NCI-H446 treated with DMSO at 0.1 percent for 48 hours (cell line): ENCODE measurements around the gene DOCK6.

Experiments used
- DNase-seq: peaks from one replicate; lab custom pipeline; 2025; lab: John Stamatoyannopoulos, UW

Gene DOCK6

DNA sequence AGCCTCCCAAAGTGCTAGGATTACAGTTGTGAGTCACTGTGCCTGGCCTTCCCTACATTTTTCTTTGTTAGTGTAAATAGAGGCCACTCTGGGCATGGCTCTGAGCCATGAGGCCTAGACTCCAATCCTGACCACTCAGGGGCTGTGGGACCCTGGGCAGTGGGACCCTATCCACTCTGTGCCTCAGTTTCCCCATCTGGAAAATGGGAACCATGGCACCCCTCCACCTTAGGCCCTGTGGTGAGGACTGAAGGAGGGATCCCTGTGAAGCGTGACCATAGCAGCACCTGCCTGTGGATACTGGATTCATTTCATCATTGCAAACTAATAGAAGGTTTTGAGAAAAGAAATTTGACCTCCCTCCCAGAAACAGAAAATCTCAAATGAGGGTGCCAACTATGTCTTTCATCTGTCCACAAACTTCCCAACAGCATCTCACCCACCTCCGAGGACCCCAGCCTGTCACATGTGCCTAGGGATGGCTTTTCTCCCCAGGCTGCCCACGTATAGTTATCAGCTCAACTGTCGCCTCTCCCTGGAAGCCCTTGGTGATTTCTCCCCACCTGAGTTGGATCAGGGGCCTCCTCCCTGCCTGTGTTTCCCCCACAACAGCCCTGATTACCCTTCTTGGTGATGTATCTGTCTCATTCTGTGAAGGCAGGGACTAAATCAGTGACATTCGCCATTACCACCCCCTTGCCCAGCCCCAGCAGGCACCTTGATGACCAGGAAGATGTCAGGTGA, 17.3 kb downstream of the DOCK6 start:
- no peak for DNase-seq

DNA sequence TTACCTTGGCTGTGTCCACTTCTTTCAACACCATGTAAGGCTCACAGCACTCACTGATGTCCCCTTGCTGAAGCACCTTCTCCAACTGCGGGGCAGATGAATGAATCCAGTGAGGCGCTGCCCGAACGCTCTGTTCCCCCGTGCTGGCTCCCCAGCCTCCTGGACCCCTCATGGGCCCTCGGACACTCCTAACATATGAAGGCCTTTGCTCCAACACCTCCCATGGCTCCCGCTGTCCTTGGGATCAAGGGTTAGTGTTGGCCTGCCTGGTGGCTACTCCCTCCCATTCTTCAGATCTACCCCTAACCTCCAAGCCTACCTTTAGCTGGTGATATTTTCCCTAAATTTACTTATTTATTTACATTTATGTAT, 18.5 kb downstream of the DOCK6 start:
- DNase-seq, result no peak

DNA sequence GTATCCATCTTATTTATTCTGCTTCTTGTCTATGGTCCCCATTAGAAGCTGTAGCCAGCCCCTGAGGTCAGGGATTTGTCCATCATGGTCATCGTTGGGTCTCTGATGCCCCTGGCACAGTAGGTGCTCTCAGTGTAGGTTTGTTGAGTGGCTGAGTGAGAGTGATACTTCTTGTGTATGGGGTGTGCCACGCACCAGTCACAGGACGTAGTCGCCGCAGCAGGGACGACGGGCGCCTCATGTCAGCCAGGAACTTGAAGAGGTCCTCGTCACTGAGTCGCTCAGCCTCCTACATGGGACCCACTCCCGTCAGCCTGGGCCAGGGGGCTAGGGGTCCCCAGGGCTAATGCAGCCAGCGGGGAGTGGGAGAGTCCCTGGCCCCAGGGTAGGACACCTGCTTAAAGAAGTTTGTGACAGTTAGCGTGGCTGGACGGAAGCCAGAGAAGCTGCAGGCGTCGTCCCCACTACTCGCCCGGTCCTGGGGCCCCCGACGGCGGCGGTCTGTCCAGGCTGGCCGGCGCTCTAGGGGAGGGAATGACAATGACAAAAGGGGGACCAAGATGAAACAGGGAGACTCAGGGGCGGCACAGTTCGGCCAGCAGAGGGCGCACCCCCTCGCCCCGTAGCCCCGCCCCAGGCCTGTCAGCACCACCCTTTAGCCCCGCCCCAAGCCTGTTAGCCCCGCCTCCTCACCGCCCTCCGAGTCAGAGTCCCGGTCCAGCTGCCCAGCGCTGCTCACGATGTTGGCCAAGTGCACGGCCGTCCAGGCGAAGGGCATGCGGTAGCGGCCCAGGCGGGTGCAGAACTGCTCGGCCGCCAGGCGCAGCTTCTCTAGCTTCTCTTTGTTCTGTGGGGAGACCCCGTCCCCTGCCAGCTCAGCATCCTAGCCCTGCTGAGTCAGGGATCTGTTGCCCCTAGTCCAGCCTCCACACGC, 19.2 kb downstream of the DOCK6 start:
- no peak for DNase-seq

DNA sequence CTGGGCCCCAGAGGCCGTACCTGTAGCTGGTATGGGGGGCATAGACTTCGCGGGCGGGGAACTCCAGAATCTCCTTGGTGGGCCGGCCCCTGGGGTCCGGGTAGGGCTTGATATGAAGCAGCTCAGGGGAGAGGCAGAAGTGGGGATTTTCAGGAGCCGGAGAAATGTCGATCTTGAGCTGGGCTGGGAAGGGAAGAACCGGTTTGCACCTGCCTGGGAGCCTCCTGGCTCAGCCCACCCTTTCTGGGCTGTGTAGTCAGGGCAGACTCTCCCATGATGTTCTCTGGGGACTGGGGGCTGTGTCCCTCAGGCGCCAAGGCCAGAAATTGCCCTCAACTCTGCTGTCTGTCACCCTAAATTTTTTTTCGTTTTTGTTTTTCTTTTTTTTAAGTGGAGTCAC, 20.3 kb downstream of the DOCK6 start:
- DNase-seq, result no peak

DNA sequence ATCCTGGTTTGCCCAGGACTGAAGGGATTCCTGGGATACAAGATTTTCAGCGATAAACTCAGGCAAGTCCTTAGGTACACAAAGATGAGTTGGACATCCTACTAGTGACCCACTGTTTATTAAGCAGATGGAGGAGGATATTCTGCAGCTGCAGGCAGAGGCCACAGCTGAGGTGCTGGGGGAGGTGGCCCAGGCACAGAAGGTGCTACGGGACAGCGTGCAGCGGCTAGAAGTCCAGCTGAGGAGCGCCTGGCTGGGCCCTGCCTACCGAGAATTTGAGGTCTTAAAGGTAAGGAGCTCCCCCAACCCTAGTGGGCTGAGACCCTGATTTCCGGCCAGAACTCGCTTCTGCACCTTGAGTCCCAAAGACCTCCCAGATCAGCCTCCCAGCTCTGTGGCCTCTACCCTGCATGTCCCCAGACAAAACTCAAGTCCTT, 22.3 kb downstream of the DOCK6 start:
- no peak for DNase-seq

DNA sequence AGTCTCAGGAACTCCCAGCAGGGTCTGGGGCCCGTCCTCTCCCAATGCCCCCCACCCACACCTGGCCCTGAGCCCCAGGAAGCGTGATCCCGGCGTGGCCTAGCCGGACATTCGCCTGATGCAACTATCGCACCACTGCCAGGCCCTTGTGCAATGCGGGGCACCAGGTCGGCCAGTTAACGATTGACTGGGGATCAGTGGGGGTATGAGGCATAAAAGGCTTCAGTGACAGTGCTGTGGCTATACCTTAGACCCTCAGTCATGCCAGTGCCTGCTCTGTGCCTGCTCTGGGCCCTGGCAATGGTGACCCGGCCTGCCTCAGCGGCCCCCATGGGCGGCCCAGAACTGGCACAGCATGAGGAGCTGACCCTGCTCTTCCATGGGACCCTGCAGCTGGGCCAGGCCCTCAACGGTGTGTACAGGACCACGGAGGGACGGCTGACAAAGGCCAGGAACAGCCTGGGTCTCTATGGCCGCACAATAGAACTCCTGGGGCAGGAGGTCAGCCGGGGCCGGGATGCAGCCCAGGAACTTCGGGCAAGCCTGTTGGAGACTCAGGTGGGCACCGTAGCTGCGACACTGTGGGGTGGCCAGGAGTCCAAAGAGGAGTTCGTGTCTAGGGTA, 22.8 kb downstream of the DOCK6 start, which contains the start of gene ANGPTL8:
TSS of gene ANGPTL8 (plus strand) at position 243 of the 624 bp plus-strand sequence. CDS start at position 262, 19 bp downstream.
- DNase-seq, result no peak

DNA sequence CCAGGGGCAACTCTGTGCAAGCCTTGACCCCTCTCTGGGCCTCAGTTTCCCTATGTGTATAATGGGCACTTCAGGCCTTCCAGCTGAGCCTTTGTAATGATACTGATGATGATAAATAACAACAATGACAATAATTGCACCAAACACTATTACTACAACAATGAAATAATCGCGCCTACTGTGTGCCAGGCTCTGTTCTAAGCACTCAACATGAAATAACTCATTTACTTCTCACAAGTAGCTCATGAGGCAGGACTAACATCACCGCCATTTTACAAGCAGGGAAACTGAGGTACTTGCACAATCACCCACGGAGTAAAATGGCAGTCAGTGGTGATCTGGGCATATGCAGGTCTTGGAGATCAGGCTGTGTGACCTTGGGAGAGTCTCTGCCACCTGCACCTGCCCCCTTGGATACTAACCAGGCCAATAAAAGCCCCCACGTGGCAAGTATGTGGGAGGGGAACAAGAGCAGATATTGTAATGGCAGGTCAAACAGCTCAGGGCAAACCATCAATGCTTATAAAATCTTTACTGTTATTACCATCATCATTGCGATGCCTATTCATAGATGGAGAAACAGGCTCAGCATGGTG, 23.4 kb downstream of the DOCK6 start:
- DNase-seq, result no peak

DNA sequence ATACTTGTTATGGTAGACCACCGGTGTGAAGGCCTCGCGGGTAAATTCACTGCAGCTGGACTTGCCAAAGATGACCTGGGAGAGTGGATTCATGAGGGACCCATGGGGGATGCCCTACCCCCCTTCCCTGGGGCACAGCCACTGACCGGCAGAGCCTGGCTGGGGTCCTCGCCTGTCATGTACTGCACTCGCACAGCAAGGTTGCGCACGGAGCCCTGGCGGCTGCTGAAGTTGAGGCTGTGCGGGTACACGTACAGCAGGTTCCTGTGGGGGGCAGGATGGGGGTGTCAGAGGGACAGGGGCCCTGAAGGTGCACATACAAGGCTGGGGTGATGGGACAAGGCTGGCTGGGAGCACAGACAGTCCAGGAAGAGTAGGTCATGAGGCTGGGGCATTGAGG, 24.3 kb downstream of the DOCK6 start:
- DNase-seq, result no peak

DNA sequence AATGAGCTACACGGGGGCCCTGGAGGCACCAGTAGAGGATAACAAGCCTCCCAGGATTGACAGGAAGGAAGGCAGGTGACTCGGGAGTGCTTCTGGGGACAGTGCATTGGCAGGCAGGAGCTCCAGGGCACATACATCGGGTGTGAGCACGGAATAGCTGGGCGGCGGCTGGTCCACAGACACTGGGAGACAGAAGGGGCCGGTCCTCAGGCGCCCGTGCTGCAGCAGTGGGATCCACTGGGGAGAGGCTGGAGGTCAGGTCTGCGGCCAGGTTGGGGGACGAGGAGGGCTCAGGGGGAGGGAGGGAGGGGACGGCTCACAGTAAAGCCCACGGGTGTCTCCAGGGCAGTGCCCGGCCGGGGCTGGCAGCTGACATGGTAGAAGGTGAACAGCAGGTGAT, 25.0 kb downstream of the DOCK6 start:
- DNase-seq, result no peak

DNA sequence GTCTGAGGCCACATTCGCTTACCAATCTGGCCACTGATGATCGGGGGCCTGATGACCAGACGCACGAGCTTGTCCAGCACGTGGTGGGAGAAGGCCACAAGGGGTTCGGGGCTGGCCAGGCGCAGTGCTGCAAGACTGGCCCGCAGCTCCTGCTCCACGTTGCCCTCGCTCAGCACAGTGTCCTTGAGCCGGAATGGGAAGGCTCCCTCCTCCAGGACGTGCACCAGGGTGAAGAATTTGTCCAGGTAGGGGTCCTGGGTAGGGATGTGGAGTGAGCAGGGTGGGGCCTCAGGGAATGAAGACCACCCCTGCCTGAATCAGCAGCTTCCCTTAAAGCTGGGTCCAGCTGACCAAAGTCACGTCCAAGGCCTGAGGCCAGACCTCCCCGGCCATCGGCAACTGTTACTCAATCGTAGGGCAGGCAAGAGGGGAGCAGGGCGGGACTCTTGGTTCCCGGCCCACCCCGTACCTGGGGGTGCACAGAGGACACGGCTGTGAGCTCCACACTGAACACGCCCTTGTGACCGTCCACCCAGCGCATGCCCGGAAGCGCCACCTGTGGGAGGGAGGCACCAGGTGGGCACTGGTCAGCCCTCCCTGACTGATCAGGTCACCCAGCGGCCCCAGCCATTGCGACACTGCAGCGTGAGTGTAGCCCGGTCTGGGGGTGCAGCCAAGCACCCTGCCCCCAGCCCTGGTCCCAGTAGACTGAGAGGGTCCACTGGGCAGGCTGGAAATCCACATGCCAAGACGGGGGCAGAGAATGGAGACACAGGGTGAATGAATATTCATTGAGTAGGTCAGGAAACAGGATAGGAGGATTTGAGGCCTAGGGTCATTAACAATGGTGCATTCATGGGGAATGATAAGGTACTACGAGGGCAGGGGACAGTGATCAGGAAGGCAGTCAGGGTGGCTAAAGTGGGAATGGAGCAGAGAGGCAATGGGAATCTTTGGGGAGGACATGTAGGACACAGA, 25.7 kb downstream of the DOCK6 start:
- DNase-seq, result no peak

DNA sequence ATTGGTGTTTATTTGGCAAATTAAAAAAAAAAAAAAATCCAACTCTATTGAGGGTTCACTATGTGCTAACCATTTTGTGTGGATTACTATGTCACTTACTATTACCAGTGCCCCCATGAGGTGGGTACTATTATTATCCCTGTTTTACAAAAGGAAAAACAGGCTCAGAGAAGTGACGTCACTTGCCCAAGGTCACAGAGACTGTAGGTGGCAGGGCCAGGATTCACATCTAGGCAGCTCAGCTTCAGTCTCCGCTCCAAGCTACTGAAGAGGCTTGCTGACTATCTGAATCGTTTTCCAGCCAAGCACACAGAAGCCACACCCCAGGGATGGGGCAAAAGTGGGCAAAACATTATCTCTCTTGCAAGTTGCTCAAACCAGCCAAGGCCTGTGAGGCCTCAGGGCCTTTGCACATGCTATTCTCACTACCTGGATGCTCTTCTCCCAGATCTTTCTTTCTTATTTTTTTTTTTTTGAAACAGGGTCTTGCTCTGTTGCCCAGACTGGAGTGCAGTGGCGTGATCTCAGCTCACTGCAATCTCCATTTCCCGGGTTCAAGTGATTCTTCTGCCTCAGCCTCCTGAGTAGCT, 27.7 kb downstream of the DOCK6 start:
- no peak for DNase-seq

DNA sequence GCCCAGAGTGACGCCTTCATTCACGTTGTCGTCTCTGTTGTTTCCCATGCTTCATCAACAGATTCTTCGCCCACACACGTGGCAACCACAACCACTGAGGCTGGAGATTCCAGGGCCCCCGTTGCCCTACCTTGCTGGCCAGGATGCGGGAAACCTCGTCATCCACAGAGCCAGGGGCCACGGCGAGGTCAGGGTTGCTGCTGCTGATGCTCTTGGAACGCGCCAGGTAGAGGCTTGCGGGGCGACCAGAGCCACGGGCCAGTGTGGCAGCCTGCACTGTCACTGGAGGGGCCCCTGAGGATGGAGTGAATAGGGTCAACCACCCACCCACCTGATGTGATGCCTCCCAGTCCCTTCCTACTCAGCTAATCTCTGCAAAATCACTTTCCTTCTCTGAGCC, 29.3 kb downstream of the DOCK6 start:
- no peak for DNase-seq

DNA sequence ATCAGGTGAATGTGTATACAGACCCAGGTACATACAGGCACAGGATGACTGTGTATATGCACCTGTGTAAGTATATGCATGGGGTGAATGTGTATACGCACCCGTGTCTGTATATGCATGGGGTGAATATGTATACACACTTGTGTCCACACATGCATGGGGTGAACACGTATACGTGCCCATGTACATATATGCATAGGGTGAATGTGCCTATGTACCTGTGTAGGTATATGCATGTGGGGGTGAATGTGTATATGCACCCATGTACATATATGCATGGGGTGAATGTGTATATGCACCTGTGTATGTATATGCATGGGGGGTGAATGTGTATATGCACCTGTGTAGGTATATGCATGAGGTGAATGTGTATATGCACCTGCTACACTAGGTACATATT, 29.8 kb downstream of the DOCK6 start:
- no peak for DNase-seq

DNA sequence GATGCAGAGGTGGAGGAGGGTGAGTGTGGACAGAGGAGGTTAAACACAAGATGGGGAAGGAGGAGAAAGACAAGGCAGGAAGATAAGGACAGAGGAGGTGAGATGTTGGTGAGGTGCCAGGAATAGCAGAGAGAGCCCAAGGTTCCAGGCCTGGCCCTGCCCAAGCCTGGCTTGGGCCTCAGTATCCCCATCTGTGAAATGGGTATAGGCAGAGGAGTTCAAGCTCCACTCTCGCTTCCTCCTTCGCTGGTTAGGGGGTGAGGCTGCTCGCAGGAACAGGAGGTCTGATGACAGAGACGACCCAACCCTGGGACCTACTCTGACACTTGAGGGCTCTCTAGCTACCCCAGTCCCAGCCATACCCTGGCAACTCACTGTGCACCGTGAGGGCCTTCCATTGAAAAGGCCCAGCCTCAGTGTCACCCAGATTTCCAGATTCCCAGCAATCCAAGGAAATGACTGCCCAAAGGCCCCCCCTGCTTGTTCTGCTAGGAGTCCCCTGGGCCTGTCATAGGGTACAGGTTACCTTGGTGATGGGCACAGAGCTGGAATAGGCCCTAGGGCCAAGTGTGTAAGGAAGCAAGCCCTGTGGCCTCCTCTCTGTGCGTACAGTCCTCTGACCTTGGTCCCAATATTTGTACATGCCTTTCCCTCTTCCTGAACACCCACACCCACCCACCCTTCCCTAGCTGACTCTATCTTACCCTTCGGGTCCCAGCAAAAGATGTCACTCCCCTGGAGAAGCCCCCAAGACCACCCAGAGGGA, 31.5 kb downstream of the DOCK6 start:
- DNase-seq, result no peak

DNA sequence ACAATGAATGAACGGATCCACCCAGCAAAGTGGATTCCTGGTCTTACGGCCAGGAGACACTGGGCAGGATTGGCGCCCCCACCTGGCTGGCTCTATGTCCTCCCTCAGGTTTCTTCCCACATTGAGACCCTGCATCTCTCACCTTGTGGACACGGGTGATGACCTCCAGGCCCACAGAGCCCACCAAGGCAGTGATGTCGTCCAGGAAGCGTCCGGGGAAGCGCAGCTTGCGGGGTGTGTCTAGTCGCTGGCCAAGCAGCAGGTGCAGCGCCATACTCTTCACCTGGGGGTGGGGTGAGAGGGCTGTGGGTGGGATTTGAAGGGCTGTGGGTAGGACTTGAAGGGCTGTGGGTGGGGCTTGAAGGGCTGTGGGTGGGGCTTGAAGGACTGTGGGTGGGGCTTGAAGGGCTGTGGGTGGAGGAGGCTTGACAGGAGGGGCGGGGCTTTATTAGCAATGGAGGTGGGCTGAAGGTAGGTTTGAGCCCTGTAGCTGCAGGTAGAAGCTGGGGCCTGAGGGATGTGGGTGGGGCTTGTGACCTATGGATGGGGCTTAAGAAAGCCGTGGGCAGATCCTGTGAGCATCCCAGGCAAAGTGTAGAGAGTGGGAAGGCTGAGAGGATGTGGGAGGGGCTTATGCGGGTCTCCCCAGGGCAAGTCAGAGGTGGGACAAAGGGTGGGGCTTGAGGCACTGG, 35.0 kb downstream of the DOCK6 start:
- DNase-seq, result no peak

DNA sequence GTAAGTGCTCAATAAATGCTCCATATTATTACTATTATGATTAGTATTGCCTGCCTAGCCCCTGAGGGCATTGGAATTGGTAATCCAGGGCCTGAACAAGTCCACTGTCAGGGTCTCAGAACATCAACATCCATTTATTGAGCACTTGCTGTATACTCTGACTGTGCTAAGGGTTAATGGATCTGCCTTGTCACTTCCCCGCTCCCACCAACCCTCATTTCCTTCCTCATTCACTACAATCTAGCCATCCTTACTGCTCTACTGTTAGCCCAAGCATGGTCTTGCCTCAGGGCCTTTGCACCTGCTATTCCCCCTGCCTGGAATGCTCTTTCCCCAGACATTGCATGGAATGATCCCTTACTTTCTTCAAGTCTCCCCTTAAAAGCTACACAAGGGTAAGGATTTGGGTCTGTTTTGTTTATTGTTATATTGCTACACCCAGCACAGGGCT, 35.6 kb downstream of the DOCK6 start:
- no peak for DNase-seq

DNA sequence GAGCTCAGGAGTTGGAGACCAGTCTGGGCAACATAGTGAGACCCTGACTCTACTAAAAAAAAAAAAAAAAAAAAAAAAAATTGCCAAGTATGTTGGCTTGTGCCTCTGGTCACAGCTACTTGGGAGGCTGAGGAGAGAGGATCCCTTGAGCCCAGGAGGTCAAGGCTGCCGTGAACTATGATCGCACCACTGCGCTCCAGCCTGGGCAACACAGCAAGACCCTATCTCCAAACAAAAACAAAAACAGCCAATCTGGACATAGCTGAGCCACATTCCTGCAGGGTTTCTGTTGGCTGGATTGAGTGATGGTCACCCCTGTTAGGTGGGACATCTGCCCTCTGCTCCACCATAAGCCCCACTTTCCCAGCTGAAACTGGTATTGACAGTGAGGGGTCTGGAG, 36.5 kb downstream of the DOCK6 start:
- DNase-seq, result no peak

DNA sequence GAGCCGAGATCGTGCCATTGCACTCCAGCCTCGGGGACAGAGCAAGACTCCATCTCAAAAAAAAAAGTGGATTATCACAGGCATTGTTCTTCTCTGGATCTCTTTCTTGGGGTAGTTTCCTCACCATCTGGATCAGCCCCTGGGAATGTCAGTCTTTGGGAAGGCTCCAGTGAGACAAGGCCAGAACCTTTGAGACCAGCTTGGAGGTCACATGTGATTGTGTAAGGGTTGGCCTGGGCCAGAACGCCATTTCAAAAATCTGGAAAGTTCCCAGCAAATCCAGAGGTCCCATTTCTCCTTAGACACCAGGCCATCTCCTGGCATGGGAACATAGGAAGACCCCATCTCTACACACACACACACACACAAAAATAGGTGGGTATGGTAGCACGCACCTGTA, 37.2 kb downstream of the DOCK6 start:
- no peak for DNase-seq

DNA sequence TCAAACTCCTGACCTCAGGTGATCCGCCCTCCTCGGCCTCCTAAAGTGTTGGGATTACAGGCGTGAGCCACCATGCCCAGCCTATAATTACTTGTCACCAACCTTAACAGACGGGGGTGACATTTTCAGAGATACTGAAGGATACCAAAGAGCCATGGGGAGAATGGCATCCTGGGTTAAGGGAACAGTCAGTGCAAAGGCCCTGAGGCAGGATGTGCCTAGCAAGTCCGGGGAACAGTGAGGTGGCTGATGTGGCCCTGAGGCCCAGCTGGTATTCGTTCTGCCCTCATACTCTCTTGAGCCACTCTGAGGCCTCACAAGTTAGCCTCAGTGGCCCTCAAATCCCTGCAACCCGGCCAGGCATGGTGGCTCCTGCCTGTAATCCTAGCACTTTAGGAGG, 37.9 kb downstream of the DOCK6 start:
- DNase-seq, result no peak
